Kidney glomerular epithelial cell (primary cell): ENCODE data around the gene COPZ2.
"Not testable (repeated sequence)": the region's sequence is repeated elsewhere in the genome, so short reads cannot be mapped to it uniquely, and the experiment has no call there.

ENCODE experiments used
- DNase-seq: peaks from one replicate; lab custom pipeline; 2025; lab: John Stamatoyannopoulos, UW

COPZ2 gene

GRCh38 chr17:48006936-48007709 lies 30.5 kb downstream of the COPZ2 start:
- DNase-seq: no peak

DNA sequence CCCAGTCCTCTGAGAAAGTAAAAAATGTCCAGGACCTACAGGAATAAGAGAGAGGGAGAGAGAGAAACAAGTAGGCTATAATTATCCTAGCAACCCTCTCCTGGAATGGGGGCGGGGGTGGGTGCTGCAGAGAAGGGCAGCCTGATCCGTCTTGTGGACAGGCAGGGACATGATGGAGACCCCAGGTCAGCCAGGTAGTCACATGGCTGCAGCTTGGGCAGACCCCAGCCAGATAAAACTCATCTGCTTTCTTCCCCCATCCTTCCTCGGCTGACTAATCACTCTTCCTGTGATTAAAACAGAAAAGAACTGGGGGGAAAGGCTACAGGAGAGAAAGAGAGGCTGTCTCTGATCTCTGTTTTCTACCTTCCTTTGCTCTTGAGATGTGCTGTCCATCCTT lies 32.6 kb downstream of the COPZ2 start:
- no peak for DNase-seq

GRCh38 chr17:48003417-48004151 lies 34.0 kb downstream of the COPZ2 start:
- DNase-seq: no peak

GRCh38 chr17:48002916-48003416 lies 34.6 kb downstream of the COPZ2 start:
- DNase-seq: no peak

DNA sequence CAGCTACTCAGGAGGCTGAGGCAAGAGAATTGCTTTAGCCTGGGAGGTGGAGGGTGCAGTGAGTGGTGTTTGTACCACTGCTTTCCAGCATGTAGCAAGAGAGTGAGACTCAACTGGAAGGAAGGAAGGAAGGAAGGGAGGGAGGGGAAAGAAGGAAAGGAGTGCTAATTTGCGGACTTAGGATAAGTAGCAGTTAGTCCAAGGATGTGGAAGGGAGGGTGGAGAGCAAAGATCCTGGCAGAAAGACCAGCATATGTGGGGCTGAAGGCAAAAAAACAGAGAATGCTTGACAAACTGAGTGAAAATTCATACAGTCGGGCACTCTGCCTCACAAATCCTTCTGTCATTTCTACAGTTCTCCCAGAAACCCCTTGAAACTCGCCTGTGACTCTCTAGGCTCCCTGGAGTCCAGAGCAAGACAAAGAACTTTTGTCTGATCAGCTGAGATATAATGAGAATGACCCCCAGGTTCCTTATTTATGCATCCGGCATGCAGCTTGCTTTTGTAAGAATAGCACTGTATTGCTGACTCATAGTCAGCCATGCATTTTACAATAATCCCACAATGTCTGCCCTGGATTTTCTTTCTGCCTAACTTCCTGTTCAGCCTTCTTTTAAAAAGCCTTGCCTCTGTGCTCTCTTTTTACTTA lies 35.2 kb downstream of the COPZ2 start:
- peak; percentile 86 for DNase-seq

GRCh38 chr17:48001657-48002056 lies 35.9 kb downstream of the COPZ2 start:
- DNase-seq: not testable (repeated sequence)

GRCh38 chr17:48001197-48001596 lies 36.4 kb downstream of the COPZ2 start:
- DNase-seq: no peak

DNA sequence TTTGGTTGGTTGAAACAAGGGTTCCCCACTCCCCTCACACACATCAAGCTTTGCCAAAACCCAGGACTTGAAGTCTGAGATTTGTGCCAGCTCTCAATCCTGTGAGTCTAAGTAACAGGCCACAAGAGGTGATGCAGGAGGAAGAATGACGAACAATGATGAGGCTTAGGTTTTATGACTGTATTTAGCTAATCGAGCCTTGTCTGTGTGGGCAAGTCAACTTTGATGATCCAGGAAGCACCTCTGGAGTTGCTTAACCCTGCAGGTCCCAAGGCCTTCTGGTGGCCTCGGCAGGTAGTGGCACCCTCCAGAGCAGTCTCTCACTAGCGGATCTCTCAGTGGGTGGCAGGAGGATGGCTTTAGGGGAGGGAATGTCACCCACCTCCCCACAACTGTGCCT lies 38.0 kb downstream of the COPZ2 start:
- no peak for DNase-seq

GRCh38 chr17:47998044-47998443 lies 39.6 kb downstream of the COPZ2 start:
- no peak for DNase-seq

DNA sequence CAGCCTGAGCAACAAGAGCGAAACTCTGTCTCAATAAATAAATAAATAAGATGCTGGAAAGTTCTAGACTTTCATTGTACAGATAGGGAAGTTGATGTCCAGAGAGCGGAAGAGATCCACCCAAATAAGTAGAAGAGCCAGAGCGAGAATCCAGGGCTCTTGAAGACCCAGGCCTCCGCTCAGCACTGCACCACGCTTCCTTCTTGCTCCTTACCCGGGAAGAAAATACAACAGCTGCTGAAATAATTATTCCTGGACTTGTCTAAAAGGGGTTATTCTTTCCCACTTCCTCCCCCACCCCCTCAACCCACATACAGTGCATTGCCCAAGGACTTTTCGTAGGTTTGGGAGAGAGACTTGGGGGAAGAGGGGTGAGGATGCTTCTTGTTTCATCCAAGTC lies 40.0 kb downstream of the COPZ2 start:
- DNase-seq: no peak

- no peak for DNase-seq
Measured at GRCh38 chr17:47996201-47996600, 41.4 kb downstream of the COPZ2 start.

DNA sequence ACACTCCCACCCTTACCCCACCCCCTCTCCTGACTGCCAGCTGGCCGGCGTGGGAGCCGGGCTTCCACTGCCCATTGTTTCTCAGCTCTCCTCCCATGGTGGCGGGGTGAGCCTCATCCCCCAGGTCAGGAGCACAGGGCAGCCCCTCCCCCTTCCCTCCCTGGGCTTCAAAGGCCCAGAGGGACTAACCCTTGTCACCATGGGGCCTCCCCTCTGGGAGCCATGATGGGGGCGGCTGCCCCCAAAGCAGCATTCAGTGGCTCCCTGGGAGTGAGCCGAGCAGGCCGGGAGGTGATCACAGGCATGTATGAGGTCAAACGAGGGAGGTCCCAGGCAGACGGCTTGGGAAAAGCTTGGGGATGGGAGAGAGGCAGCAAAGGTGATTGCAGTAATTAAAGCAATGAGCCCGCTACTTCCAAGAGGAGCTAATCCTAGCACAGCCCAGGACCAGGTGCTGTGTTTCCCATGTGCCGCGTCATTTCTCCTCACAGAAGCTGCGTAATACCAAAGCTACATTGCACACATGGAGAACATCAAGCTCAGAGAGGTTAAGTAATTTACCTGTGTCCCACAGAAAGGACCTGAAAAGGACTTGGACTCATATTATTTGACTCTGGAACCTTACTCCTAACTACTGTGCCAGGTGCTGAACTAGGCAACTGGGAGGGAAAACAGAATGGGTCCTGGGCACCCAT lies 42.2 kb downstream of the COPZ2 start:
- DNase-seq: no peak

- no peak for DNase-seq
Measured at GRCh38 chr17:47994724-47995123, 42.9 kb downstream of the COPZ2 start.

GRCh38 chr17:47993964-47994363 lies 43.6 kb downstream of the COPZ2 start:
- DNase-seq: no peak

GRCh38 chr17:47993031-47993564 lies 44.5 kb downstream of the COPZ2 start:
- no peak for DNase-seq

DNA sequence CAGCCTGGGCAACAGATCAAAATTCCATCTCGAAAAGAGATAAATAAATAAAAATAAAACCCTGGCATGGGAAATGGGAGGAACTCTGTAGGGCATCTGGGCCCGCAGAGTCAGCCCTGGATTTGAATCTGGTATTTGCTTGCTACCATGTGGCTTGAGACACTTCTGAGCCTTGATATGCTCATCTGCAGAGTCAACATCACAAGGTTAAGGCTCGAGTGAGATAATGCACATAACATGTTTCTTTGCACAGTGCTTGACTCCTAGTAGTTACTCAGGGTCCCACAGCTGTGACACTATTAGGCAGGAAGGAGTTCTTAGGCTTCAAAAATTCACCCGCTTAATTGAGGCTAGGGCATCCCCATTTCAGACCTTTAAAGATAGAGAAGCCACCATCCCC lies 45.4 kb downstream of the COPZ2 start:
- DNase-seq: no peak

GRCh38 chr17:47990962-47991731 lies 46.5 kb downstream of the COPZ2 start:
- no peak for DNase-seq

- no peak for DNase-seq
Measured at GRCh38 chr17:47989700-47990099, 47.9 kb downstream of the COPZ2 start.

GRCh38 chr17:47989159-47989558 lies 48.4 kb downstream of the COPZ2 start:
- no peak for DNase-seq

GRCh38 chr17:47988445-47988844 lies 49.2 kb downstream of the COPZ2 start:
- not testable (repeated sequence) for DNase-seq

DNA sequence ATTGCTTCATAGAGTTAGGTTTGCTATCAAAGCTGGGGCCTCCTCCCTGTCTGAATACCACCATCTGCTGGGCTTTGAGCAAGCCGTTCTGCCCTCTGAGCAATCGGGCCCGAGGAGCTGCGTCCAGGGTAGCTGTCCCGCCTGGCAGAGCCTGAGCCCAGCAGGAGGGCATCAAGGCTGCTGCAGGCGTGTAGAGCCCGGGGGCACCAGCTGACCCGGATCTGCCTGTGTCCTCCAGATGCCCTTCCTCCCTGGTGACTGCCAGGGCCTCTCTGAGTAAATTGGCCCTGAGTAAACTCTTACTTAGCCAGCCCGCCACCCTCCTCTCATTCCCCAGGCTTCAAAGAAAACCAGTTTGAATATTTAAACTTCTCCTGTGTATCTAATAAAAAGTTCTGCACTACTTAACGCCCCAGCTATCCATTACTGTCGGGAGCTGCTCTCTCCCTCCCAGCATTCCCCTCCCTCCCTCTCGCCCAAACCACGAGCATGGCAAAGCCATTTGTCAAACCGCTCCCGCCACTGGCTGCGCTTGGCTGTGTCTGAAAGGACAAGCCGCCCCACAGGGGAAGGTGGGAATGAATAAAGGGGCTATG lies 50.3 kb downstream of the COPZ2 start:
- no peak for DNase-seq
